Measurements from ENCODE around the gene LRRC4C.
"Not testable (repeated sequence)": the region's sequence is repeated elsewhere in the genome, so short reads cannot be mapped to it uniquely, and the experiment has no call there.

LRRC4C gene

GRCh38 chr11:40882301-40882700, 577.2 kb downstream of the LRRC4C start:
- no peak for DNase-seq (ENCODE audit: low spot score)

DNA sequence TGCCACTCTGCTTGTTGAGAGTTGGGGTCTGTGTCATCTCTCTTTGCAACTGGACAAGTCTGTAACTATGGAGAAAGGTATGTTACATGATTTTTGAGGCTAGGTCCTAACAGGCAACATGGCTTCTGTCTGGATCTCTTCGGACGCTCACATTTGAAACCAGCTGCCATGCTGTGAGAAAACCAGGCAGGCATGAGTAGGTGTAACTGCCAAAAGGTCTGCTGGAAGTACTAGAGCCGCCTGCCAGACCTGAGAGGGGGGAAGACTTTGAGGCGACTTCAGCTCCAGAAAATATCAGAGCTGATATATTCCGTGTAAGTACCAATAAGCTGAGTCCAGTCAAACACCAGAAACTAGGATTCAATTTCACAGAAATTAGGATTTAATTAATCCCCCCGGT, 579.5 kb downstream of the LRRC4C start:
- DNase-seq (ENCODE audit: low spot score) = no peak

GRCh38 chr11:40877981-40878380, 581.5 kb downstream of the LRRC4C start:
- peak; percentile 83 for DNase-seq (ENCODE audit: low spot score)

- no peak for DNase-seq (ENCODE audit: low spot score)
These were observed 582.2 kb downstream of the LRRC4C start for GRCh38 chr11:40877256-40877655.

DNA sequence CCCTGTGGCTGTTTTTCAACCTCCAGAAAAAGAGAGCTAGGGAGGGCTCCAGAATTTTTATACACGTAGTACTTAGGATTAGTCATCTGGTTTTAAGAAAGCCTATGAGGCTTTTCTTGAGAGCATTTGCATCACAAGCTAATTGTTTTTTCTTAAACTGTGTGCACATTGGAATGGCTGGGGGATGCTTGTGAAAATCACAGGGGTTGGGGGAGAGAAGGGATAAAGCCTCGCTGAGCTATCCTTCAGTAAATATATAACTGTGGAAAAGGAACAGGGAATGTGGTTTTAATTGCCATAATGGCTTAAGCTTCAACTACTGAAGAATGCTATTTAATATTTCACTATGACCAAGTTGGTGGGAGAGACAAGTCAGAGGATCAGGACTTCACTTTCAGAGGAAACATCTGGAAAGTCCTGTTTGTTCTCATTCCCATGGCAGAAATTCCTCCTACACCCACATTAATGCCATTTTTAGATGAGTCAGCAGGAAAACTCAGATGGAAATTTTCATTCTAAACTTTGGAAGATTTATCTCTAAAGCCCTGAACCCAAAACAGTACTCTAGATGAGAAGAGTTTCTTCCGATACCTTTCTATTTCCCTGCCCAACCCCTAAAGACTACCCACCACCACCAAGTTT, 591.3 kb downstream of the LRRC4C start:
- DNase-seq (ENCODE audit: low spot score) = no peak

- DNase-seq (ENCODE audit: low spot score) = not testable (repeated sequence)
These were observed 601.7 kb downstream of the LRRC4C start for GRCh38 chr11:40857754-40858153.

DNA sequence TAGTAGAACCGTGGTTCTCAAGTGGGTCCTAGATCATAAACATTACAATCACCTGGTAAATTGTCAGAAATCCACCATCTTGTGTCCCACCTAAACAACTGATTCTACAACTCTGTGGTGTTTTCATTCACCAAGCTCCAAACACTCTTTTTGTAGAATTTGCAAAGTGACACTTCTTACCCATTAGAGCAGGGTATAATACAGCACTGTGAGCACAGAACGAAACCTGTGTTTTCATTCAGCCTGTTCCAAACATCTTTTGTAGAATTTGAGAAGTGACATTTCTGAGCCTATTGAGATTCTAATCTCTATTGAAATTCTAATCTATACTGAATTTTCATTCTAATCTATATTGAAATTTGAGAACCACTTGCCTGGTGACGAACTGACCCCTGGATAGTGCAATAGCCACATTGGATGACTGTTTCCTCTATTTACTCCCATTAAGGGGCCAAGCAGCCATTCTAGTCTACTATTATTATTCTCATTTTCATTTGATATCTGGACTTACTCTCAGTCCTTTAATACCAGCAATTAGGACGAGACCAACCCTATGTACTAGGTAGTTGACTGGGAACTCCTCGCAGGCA, 616.6 kb downstream of the LRRC4C start:
- DNase-seq (ENCODE audit: low spot score) = no peak

DNA sequence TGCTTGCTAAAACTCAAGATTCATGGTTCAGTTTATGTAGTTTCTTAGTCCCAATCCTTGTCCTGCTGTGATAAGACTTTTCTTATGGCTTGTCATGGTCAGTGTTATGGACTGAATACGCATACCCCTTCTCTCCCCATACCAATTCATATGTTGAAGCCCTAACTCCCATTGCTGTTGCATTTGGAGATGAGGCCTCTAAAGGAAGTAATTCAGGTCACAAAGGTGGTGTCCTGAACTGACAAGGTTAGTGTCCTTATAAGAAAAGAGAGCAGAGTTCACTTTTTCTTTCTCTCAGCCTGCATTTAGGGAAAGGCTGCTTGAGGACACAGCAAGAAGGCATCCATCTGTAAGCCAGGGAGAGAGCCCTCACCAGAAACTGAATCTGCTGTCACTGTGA, 618.2 kb downstream of the LRRC4C start:
- DNase-seq (ENCODE audit: low spot score) = no peak

DNA sequence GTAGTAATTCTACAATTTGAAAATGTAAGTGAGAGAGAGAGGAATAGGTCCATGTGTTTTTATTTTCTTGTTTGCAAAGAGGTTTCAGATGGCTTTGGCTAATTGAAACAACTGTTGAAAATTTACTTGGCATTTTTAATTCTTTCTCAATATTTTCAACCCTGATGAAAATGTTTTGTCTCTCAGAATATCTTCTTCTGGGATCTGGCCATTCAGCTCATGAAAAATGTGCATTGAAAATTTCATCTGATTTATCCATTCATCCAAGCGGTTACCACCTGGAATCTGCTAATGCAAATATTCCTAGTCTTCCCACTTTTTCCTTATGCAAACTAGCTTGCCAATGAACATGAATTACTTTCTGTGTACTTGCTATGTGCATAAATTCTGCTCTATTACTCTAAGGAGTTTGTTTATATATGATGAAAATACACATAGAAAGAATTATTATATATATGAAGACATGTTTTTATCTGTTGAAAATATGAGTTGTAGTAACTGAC, 621.2 kb downstream of the LRRC4C start:
- no peak for DNase-seq (ENCODE audit: low spot score)

DNA sequence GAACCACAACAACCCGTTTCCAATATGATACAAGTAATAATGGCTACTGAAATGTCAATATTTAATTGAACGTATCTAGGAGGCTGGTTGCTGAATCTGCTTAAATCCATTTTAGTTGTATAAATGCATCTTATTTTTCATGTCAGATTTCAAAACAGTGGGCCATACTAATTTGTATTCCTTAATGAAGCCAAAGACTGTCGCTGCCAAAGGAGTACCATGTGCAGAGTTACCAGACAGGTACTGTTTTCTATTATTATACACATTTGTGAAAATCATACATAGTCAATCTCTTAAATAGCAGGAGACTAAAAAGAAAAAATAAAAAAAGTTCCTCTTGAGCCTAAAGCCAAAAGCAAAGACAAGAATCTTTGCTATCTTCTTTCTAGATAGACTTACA, 632.3 kb downstream of the LRRC4C start:
- no peak for DNase-seq (ENCODE audit: low spot score)

GRCh38 chr11:40826601-40827000, 632.9 kb downstream of the LRRC4C start:
- no peak for DNase-seq (ENCODE audit: low spot score)

- no peak for DNase-seq (ENCODE audit: low spot score)
These were observed 634.1 kb downstream of the LRRC4C start for GRCh38 chr11:40825201-40825834.

DNA sequence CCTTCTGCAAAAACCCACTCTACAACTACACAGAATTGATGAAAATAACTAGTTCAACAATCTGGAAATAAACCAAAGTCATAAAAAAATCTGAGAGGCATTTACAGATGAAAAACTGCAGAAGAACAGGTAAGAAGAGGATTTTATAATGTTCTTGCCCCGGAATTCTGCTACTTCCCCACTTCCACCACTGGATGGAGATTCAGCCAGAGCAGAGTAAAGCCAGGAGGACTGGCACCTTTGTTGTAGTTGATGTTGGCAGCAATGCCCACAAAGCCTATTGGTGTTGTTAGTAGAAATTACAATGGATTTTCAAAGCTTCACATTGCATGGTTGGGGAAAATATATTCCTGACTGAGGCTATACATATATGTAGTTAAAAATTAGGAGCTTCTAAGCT, 640.2 kb downstream of the LRRC4C start:
- no peak for DNase-seq (ENCODE audit: low spot score)

DNA sequence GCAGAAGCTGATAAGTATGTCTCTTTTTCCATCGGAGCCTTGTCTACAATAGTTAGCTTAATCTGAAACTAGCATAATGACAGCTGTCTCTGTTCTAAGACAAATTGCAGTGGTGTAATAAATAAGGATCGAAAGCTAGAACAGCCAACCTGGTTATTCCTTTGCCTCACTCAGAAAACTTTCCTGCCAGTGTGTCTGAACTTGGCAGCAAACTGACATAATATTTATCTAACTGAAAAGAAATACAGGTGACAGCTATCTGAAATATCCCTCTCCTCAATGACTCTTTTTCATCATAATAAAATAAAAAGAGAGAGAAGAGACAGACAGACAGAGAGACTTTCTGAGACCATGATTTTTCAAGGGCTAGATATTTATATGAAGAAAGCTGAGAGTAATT, 642.5 kb downstream of the LRRC4C start:
- DNase-seq (ENCODE audit: low spot score) = no peak

- DNase-seq (ENCODE audit: low spot score) = no peak
These were observed 661.5 kb downstream of the LRRC4C start for GRCh38 chr11:40797981-40798380.

DNA sequence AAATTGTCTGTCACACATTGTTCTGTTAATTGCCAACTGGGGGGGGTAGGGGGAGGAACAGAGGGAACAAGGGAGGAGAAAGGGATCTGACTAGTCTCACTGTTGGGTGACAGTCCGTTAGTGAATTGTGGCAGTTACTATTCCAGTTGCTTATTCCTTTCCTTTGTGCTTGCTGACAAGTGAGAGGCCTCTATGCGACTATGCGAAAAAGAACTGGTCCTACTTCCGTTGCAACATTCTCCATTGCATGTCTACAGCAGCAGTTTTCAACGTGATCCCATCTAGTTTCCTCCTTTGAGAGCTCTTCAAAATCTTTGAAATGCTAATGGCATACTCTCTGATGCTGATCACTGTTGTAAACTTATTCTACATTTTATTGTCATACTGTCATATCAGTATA, 672.2 kb downstream of the LRRC4C start:
- no peak for DNase-seq (ENCODE audit: low spot score)

DNA sequence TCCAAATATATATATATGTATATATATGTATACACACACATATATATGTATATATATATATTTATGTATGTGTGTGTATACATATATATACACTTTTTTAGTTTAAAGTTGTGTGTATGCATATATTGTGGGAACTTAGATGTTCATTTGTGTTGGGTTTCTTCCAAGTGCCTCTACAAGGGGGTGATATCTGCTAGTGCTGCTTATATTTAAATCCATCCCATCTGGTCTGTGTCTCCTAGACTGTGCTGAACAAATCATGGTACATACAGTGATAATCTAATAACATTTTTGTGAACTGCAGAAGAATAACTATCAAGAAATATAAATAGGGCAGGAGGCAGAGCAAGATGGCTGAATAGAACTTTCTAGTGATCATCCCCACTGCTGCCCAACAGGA, 696.4 kb downstream of the LRRC4C start:
- no peak for DNase-seq (ENCODE audit: low spot score)

GRCh38 chr11:40759341-40759740, 700.1 kb downstream of the LRRC4C start:
- no peak for DNase-seq (ENCODE audit: low spot score)

DNA sequence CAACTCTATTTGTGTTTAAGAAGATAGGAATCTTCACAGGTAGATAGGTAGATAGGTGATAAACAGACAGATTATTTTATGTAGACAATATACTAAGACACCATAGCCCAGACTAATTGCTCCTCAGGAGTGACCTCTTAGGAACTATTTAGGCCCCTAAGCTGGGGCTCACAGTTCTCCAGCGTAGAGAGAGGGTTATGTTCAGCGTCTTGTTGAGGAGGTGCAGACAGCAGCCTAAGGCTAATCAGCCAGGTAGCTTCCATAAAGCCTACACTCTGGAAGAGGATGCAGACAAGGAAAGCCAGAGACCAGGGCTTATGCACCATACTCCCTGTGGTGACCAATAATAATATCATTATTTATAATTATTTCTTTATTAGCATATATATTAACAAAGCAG, 705.2 kb downstream of the LRRC4C start:
- DNase-seq (ENCODE audit: low spot score) = peak; percentile 41

GRCh38 chr11:40746282-40746681, 713.2 kb downstream of the LRRC4C start:
- DNase-seq (ENCODE audit: low spot score) = no peak

DNA sequence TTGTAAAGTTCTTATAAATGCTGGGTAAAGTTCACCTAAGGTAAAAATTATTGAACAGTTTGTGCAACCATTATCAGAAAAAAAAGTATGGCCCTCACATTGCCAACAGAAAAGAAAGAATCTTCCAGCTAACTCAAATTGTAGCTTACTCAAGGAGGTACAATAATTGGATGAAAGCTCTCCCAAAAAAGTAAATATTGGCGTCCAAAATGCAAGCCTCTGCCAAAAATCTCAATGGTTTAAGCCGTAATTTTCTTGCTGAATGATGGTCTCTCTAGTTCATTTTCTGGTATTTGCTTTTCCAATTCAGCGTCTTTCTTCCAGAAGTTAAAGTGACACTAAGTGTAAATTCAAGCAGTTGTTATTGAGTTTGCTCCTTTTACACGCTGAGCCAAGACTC, 727.3 kb downstream of the LRRC4C start:
- DNase-seq (ENCODE audit: low spot score) = no peak

- DNase-seq (ENCODE audit: low spot score) = no peak
These were observed 737.2 kb downstream of the LRRC4C start for GRCh38 chr11:40722179-40722795.
